Measurements from ENCODE around the gene GUCY2C.

GUCY2C gene

GRCh38 chr12:14589169-14590004 is 107.0 kb downstream of the GUCY2C start:
- no peak overlapping the region for H3K4me3 ChIP-seq (ENCODE audit: low read depth, low read length)
- no peak for TF ChIP-seq CTCF (IDR thresholded peaks at IDR 0.05; ENCODE audit: low read depth, low read length)

- no peak overlapping the region for H3K4me3 ChIP-seq (ENCODE audit: low read depth, low read length)
- TF ChIP-seq CTCF (IDR thresholded peaks at IDR 0.05; ENCODE audit: low read depth, low read length) = no peak
Measured at GRCh38 chr12:14588571-14588970, 107.8 kb downstream of the GUCY2C start.

GRCh38 chr12:14578646-14579045 is 117.8 kb downstream of the GUCY2C start:
- TF ChIP-seq CTCF (IDR thresholded peaks at IDR 0.05; ENCODE audit: low read depth, low read length) = no peak
- H3K4me3 ChIP-seq (ENCODE audit: low read depth, low read length) = no peak overlapping the region

- TF ChIP-seq CTCF (IDR thresholded peaks at IDR 0.05; ENCODE audit: low read depth, low read length) = no peak
- no peak overlapping the region for H3K4me3 ChIP-seq (ENCODE audit: low read depth, low read length)
Measured at GRCh38 chr12:14577344-14577743, 119.1 kb downstream of the GUCY2C start.

GRCh38 chr12:14576896-14577295 is 119.5 kb downstream of the GUCY2C start:
- H3K4me3 ChIP-seq (ENCODE audit: low read depth, low read length) = no peak overlapping the region
- no peak for TF ChIP-seq CTCF (IDR thresholded peaks at IDR 0.05; ENCODE audit: low read depth, low read length)

- TF ChIP-seq CTCF (IDR thresholded peaks at IDR 0.05; ENCODE audit: low read depth, low read length) = no peak
- no peak overlapping the region for H3K4me3 ChIP-seq (ENCODE audit: low read depth, low read length)
Measured at GRCh38 chr12:14575585-14575984, 120.8 kb downstream of the GUCY2C start.

- H3K4me3 ChIP-seq (ENCODE audit: low read depth, low read length) = no peak overlapping the region
- no peak for TF ChIP-seq CTCF (IDR thresholded peaks at IDR 0.05; ENCODE audit: low read depth, low read length)
Measured at GRCh38 chr12:14573118-14573517, 123.3 kb downstream of the GUCY2C start.
